GM19240 (cell line): Measurements from ENCODE around the gene PCYT2.
"Not testable (repeated sequence)": the region's sequence is repeated elsewhere in the genome, so short reads cannot be mapped to it uniquely, and the experiment has no call there.

ENCODE experiments used
- DNase-seq: peaks from one replicate; pipeline ENCODE4 v3.0.0; 2011; ENCODE audit warnings: low spot score; ENCODE audit not compliant: insufficient read length

PCYT2 gene

DNA sequence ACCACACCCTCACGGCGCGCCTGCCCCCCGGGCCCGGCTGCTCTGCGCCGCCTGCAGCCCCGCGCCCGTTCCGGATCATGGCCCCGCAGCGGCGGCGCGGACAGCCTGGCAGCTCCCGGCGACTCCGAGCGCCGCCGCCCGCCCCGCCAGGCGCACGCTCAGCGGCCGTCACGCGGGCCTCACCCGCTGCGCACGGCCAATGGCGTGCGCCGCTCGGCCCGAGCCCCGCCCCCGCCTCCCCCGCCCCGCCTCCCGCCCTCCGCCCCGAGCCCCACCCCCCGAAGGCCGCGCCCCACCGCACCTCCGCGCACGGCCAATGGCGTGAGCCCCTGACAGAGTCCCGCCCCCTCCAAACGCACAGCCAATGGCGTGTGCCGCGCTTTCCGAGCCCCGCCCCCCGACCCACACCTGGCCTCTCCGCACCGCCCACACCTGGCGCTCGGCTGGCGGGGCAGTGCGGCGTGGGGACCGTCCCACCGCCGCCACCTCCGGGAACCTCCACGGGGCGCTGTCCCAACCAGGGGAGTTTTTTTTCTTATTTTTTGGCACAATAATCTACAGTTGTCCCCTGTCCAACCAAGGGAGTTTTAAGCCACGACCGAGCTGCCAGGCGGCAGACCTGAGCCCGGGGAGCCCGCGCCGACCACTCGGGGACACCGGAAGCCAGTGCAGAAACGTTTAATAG is at the start of gene PCYT2:
TSS of gene PCYT2 (minus strand) at position 123 of the 685 bp plus-strand sequence. CDS start at position 79, 44 bp downstream.
- DNase-seq: peak; percentile 99

DNA sequence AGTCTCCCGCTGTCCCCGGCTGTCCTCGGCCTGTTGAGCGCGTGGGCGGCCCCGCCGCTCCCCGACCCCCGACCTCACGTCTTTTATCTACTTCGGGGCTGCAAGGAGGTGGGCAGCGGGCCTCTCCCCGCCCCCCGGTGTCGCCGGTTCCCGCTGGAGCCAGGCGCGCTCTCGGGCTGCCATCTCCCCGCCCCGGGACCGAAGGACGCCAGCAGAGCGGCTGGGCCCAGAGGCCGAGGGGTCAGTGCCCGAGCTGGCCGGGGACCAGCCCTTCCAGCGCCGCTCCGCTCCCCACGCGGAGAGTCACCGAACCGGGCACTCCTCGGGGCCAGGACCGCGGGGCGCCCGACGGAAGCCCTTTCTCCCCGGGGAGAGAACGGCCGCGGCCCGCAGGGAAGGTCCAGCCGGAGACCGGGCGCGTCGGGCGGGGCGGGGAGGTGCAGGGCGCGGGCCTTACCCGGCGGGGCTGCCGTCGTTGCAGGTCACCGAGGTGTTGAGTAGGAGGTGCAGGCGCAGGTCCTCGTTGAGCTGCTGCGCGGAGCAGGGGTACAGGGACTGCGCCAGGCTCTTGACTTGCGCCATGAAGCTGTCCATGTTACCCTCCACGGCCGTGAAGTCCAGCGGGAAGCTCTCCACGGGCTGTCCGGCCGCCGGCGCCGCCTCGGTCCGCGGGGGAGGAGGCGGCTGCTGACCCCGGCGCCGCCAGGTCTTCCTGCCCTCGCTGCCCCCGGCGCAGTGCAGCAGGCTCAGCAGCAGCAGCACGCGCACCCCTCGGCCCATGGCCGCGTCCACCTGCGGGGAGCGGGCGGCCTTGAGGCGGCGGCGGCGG is 49.1 kb upstream of the PCYT2 start:
- DNase-seq: no peak

DNA sequence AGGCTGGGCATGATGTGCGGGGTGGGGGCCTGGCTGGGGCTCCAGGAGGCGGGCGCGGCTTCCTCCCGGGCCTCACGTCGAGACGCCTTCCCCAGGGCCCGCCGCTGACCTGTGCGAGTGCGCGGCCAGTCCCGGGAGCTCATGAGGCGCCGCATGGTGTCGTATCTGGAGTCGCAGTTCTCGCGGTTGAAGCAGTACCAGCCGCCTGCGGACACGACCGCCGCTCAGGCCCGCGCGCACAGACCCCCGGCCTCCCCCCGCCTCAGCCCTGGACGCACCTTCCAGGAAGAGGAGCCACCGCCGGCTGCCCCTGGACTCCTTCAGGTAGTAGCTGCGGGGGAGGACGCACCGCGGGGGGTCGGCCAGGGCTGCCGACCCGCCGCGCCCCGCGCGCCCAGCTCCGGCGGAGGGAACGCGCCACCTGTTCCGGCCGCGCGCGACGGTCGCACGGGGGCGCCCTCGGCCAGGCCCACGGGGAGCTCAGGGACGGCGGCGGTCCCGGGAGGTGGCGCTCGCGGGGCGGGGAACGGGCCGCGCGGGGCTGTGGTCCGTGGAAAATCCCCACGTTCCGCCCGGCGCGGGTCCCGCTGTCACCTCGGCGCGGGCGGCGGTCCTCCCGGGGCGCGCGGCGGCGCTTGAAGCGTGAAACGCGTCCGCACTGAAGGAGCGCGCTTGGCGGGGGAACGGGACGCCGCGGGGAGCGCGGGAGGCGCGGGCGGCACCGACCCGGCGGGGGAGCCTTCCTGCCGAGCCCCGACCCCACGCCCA is 48.3 kb upstream of the PCYT2 start:
- peak; percentile 67 for DNase-seq

DNA sequence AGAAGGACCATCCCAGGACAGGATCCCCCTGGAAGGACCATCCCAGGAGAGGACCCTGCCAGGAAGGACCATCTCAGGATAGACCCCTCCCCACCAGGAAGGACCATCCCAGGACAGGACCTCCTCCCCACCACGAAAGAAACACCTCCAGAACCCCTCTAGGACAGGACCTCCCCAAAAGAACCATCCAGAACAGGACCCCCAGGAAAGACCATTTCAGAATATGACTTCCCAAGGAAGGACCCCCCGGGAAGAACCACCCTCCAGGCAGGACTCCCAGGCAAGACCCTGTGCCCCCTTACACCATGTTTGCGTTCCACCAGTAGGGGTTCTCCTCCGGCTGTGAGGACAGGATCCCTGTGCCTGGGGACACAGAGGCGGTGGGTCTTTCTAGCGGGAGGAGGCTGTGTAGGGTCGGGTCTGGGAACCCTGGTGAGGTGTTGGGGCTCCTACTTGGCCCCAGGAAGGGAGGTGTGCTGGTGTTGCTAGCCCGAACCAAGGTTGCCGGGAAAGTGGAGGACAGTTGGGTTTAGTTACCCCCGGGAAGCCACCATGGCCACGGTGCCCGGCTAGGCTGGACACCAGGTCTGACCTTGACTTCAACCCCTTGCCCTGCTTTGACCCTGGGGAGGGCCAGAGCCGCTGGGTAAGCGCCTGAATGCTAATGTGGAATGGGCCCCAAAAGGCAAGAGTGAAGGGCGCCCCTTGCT is 47.6 kb upstream of the PCYT2 start:
- DNase-seq: no peak

DNA sequence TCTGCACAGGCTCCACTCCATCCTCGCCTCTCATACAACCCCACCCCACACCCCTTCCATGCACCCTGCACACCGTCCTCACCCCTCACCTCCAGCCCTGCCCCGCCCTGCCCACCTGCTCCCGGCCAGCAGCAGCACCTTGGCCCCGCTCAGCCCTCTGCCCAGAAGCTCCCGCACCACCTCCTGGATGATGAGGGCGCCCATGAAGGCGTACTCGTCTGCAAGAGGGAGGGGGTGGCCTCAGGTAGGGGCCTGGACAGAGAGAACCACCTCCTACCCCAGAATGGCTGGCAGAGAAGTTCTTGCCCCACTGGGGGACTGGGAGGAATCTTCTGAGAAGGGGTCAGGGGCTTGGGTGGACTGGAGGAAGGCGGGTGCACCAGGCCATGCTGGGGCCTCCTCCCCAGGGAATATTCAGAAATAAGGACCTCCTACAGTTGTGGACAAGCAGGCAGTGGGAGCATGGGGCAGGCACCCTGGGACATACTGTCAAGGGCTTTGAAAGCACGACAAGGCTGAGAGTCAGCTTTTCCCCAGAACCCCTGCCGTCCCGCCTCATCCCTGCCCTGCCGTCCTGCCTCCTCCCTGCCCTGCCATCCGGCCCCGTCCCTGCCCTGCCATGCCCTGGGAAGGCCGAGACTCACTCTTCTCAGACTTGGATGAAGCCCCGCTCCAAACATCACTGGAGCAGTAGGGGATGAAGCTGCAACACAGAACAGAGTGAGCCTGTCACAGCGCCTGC is 46.7 kb upstream of the PCYT2 start:
- DNase-seq: no peak

DNA sequence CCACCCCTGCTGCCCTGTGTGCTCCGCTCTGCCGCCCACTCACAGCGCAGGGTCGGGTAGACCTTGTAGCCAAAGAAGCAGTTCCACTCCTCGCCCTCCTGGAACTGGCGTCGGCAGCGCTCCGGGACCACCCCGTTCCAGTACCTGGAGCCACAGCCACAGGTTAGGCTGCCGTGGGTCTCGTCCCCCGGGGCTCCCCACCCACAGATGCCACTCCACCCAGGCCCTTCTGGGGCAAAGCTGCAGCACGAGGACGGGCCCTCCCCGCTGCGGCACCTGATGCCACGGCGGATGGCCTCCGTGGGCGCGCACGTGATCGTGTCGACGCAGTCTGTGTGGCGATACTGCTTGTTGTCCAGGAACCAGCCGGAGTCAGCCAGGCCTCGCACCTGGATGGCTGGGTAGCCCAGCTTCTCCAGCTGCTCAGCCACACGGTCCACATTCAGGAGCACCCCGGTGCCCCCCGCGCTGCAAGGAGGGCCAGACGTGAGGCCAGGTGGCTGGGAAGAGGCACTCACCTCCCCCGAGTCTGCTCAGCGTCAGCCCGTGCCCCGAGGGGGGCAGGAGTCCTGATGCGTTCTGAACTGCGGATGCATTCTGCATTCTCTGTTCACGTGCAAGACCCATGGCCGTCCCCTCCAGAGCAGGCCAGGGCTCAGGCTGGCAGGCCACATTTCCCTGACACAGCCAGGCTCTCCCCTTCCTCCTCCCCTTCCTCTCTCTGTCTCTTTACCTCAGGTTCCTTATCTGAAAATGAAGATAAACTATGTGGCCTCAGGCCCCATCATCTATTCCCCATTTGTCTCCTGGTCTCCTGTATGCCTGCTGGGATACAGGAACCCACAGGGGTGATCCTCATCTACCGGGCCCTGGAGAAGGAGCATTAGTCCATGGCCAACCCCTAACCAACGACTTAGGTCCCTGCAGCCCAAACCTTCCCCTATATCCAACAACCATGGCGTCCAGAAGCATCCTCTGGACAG is 45.7 kb upstream of the PCYT2 start:
- no peak for DNase-seq

DNA sequence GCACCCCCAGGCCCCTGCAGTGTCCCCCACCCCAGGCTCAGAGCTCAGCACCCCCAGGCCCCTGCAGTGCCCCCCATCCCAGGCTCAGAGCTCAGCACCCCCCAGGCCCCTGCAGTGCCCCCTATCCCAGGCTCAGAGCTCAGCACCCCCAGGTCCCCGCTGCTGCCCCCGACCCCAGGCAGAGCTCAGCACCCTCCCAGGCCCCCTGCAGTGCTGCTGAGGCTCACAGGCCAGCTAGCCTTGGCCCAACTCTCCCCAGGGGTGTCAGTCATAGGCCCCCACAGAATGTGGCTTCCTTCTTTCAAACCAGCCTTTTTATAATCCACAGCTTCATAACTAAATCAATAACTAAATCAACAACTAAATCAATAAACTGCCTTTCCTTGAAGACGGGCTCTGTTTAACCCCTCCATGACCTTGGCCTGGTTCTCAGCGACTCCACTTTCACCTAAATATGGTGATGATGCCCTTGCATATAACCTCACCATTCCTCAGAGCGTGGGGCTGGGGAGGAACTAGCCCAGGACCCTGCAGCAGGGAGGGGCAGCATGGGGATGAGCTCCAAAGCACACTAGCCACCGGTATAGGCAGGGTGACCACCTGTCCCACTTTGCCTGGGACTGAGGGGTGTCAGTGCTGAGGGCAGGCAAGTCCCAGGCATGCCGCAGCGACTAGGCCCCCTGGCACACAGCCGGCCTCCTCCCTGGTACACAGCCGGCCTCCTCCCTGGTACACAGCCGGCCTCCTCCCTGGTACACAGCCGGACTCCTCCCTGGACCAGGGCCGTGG is 44.8 kb upstream of the PCYT2 start:
- no peak for DNase-seq

DNA sequence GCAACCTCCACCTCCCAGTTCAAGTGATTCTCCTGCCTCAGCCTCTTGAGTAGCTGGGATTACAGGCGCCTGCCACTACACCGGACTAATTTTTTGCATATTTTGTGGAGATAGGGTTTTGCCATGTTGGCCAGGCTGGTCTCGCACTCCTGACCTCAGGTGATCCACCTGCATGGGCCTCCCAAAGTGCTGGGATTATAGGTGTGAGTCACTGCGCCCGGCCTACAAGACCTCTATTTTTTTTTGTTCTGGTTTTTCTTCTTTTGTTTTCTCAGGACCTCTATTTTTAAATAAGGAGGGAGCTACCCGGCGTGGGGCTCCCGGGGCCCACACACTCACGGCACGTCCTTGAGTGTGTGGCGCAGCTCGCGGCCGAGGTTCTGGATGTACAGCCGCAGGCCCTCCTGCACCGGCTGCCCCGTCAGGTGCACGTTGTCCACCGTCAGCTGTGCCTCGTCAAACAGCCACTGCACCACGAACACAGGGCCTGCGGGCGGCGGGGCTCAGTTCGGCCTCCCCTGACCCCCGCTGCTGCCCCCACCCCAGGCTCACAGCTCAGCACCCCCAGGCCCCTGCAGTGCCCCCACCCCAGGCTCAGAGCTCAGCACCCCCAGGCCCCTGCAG is 44.0 kb upstream of the PCYT2 start:
- DNase-seq: no peak

DNA sequence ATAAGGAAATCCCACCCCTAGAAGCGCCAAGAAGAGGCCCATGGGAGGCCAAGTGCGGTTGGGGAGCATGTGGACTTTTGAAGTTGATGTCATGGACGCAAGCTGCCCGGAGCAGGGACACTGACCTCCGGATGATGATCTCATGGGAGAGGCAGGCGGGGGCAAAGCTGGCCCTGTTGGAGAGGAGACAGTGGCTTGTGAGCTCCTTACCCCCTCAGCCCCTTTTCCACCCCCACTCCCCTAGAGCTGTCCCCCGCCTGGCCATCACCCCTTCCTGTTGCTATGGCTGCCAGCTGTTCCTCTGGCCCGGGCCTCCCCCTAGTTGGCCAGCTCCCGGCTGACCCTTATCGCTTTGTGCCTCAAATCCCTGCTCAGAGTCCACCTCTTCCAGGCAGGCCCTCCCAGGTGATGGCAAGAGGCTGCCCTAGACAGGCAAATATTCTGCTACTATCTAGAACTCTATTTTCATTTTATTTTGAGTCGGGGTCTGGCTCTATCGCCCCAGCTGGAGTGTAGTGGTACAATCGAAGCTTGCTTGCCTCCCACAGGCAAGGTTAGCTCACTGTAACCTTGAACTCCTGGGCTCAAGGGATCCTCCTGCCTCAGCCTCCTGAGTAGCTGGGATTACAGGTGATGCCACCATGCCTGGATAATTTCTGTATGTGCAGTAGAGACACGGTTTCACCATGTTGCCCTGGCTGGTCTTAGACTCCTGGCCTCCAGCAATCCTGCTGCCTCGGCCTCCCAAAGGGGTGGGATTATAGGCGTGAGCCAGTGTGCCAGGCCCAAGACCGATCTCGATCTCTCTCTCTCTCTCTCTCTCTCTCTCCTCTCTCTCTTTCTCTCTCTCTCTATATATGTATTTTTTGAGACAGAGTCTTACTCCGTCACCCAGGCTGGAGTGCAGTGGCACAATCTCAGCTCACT is 43.2 kb upstream of the PCYT2 start:
- no peak for DNase-seq

DNA sequence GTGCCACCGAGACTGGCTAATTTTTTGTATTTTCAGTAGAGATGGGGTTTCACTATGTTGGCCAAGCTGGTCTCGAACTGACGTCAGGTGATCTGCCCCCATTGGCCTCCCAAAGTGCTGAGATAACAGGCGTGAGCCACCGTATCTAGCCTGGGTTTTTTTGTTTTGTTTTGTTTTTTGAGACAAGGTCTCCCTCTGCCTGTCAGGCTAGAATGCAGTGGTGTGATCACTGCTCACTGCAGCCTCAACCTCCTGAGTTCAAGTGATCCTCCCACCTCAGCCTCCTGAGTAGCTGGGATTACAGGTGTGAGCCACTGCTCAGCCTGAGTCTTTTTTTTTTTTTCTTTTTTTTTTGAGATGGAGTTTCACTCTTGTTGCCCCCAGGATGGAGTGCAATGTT is 42.2 kb upstream of the PCYT2 start:
- not testable (repeated sequence) for DNase-seq

DNA sequence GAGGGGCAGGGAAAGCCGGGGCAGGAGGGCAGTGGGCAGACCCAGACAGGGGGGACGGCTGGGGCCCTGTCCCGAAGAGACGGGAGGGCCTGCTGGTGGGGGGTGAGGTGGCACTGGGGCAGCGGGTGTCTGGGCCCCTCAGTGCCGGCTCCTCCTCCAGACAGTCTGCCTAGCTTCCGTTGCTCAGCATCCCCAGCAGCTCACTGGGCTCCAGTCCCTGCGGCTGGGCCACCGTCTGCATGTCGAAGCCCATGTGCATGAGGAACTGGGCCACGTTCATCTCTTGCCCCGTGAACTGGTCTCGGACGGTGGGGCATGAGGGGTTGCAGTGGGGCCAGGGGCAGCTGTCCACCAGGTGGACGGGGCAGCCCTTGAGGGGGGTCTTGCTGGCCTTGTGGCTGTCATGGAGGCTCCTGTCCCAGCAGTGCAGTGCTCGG is 41.6 kb upstream of the PCYT2 start:
- DNase-seq: no peak

DNA sequence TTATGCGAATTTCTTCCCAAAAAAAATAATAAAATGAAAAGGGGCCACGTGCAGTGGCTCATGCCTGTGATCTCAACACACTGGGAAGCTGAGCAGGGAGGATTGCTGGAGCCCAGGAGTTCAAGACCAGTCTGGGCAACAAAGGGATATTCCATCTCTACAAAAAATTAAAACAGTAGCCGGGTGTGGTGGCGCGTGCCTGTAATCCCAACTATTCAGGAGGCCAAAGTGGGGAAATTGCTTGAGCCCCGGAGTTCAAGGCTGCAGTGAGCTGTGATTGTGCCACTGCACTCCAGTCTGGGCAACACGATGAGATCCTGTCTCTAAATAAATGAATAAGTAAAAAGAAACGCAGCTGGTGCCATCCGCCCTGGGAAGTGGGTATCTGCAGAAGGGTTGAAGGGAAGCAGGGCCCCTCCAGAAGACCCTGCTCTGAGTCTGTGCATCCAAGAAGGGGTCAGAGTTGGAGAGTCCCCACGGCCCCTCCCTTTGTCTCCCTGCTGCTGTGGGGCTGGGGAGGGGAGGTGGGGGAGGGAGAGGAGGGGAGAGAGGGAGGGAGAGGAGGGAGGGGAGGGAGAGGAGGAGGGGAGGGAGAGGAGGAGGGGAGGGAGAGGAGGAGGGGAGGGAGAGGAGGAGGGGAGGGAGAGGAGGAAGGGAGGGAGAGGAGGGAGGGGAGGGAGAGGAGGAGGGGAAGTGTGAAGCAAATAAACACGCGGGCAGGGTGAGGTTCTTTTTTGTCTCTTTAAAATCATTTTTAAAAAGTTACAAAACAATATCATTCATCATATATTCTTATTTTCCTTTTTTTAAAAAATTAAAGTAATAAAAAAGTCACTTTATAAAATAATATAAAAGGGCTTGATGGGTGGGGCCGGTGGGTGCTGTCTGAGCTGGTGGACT is 40.8 kb upstream of the PCYT2 start:
- no peak for DNase-seq

DNA sequence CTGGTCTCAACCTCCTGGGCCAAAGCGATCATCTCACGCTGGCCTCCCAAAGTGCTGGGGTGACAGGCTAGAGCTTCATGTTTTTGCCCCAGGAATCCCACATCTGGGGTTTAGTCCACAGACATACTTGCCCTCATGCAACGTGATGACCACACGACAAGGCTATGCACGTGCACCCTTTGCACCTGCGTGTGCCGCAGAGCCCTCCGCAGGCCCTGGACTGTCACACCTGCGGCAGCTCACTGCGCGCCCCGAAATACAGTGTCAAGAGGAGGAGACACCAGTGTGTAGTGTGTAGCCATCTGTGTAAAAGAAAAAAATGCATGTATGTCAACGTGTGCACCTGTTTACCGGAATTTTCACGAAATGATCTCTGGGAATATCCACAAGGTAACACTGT is 39.3 kb upstream of the PCYT2 start:
- DNase-seq: no peak

DNA sequence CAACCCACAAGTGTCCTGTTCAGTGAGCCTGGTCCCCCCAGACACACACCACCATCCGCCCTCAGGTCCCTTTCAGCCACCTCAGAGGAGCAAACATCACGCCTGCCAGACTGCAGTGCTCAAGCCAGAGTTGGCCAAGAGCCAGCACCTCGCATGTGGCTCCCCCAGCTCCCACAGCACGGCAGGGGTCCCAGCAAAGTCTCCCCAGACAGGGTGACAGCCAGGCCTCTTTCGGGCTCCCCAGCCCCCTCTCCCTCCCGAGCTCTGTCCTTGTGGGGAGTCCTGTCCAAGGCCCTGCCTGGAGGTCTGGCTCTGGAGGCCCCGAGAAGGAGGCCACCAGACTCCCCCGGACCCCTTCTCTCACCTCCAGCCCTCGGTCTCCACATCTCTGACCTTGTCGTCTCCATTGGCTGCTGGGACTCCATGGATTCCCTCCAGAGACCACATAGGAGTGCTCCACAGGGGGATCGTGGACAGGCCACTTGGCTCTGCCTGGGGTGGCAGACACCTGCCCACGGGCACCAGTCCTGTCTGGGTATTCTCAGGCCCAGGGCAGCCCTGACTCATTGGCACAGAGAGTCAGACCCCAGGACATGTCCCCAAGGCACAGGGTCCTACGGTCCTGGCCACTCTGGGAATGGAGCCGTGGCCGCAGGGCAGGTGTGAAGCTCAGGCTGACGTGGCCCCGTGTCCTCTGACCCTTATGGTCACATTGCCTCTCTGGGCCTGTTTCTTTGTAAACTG is 37.6 kb upstream of the PCYT2 start:
- no peak for DNase-seq

DNA sequence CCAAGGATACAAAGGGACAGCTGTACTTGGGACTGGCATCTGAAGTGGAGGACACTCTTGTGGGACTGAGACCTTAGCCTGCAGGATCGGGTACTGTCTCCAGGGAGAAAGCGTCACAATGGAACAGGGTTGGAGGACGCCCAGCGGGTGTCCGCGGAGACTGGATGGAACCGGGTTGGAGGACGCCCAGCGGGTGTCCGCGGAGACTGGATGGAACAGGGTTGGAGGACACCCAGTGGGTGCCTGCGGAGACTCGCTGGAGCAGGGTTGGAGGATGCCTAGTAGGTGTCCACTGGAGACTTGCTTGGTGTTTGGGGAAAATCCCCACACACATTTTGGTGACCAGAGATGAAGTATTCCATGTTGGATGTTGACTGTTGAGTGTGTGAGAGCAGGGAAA is 36.0 kb upstream of the PCYT2 start, which contains the start of gene MYADML2:
TSS of gene MYADML2 (minus strand) at position 45 of the 400 bp plus-strand sequence. CDS start 5,492 bp downstream, outside the sequence.
- DNase-seq: no peak
